Tibial nerve (tissue), 4 donors: ENCODE measurements around the gene FBXL16.

Experiments used
- EP300 ChIP-seq, 2 donors: sonication (generic); formaldehyde crosslinking; IDR thresholded peaks; one replicate each; pipeline ENCODE4 v1.6.1; 2017; ENCODE audit warnings: antibody characterized with exemption in 2 of 2, mild to moderate bottlenecking in 1 of 2
- TF ChIP-seq, protein P1 (sequence below), 5 experiments: fragments of 200-600 bp in 3 of 5; fragments of 450-650 bp in 2 of 5; sonication (generic) in 3 of 5; IDR thresholded peaks; one replicate each; pipeline ENCODE4 v1.5.1; 2016 to 2019; ENCODE audit warnings: antibody characterized with exemption in 5 of 5, mild to moderate bottlenecking in 3 of 5, moderate library complexity in 2 of 5

DNA sequence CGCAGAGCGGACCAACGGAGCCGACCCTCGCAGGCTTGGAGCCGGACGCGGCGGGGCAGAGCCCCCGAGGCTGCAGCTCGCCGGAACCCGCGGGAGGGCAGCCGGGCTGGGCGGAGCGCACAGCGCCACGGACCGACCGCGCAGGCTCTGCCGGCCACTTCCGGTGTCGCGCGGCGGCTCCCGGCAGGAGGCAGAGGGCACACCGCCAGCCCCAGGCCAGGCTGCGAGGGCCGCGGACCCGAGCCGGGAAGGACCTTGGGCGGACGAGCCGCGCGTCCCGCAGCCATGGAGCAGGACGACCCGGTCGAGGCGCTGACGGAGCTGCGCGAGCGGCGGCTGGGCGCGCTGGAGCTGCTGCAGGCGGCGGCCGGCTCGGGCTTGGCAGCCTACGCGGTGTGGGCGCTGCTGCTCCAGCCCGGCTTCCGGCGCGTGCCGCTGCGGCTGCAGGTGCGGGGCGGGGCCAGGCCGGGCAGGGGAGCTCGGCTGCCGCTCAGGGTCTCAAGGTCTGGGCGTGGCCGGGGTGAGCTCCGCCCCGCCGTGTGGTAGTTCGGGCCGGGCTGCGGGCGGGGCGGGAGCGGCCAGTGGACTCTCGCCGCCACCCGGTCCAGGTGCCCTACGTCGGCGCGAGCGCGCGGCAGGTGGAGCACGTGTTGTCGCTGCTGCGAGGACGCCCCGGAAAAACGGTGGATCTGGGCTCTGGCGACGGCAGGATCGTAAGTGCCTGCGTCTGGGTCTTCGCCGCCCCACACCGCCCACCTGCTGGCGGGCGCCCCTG, 15.6 kb upstream of the FBXL16 start, which contains the start of gene ANTKMT:
- TF ChIP-seq, protein P1, sequence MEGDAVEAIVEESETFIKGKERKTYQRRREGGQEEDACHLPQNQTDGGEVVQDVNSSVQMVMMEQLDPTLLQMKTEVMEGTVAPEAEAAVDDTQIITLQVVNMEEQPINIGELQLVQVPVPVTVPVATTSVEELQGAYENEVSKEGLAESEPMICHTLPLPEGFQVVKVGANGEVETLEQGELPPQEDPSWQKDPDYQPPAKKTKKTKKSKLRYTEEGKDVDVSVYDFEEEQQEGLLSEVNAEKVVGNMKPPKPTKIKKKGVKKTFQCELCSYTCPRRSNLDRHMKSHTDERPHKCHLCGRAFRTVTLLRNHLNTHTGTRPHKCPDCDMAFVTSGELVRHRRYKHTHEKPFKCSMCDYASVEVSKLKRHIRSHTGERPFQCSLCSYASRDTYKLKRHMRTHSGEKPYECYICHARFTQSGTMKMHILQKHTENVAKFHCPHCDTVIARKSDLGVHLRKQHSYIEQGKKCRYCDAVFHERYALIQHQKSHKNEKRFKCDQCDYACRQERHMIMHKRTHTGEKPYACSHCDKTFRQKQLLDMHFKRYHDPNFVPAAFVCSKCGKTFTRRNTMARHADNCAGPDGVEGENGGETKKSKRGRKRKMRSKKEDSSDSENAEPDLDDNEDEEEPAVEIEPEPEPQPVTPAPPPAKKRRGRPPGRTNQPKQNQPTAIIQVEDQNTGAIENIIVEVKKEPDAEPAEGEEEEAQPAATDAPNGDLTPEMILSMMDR (IDR thresholded peaks at IDR 0.05), result peak in 2 of 5 experiments; percentile 36 to 73
- TF ChIP-seq EP300 (IDR thresholded peaks at IDR 0.05), result no peak
